GM19463 (cell line): ENCODE data around the gene HYAL3.
"Not testable (repeated sequence)": the region's sequence is repeated elsewhere in the genome, so short reads cannot be mapped to it uniquely, and the experiment has no call there.

Experiments used
- ATAC-seq: cut with Tn5 transposase; IDR thresholded peaks from one replicate; pipeline ENCODE4 v1.9.1; 2021; ENCODE audit warnings: mild to moderate bottlenecking, moderate library complexity; ENCODE audit not compliant: unreplicated experiment

HYAL3 gene

GRCh38 chr3:50316657-50317242, 17.5 kb upstream of the HYAL3 start:
- ATAC-seq, result no peak

GRCh38 chr3:50314816-50315215, 15.6 kb upstream of the HYAL3 start:
- ATAC-seq, result no peak

GRCh38 chr3:50314342-50314741, 15.1 kb upstream of the HYAL3 start:
- ATAC-seq, result no peak

- ATAC-seq, result not testable (repeated sequence)
These were observed 12.8 kb upstream of the HYAL3 start for GRCh38 chr3:50312041-50312440.

DNA sequence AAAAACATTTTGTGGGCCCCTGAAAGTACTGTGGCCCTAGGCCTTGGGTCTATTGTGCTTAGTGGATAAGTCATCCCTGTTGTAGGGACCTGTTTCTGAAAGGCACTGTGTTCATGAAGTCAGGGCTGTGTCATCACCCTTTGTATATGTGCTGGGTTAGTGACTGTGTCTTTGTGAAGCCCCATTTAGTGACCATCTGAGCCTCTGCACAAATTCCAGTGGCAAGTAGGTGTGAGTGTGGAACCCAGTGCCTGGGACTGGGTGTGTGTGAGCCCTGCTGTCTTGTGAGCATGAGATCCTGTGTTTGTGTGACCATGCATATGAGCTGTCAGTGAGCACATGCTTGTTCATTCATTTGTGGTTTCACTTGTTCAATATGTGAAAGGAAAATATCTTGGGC, 5.4 kb upstream of the HYAL3 start:
- ATAC-seq, result no peak

DNA sequence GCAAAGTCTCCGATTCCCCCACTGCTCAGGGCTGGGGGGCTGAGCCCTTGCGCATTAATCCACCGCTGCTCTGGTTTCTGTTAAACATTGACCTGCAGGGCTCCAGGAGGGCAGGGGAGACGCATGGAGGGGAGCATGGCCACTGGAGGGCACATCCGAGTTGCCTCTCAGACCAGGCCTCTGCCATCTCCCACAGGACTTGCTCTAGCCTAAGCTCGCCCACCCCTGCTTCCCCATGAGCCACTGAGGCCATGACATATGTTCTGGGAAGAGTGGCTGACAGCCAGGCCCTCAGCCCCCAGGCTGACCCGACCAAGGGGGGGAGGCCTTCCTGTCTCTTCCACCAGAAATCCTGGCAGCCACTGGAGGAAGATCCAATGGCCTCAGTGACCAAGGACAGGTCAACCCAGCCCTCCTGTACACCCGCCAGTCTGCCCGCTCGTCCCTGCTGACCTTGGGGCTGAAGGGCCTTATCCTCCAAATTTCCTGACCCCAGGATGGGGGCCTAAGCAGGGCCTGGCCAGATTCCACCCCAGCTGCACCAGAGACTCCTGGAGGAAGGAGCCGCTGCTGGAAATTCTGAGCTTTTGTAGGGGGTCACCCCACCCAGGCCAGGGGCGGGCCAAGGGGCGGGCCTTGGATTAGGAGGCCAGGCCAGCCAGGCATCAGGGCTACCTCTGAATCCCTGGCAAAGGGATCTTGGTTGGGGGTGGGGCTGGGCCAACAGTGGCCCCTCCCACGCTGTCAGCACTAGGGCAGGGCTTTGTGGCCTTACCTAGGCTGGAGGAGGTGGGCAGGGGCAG, 4.0 kb upstream of the HYAL3 start, which contains the start of gene HYAL1:
TSS of gene HYAL1 (minus strand) at position 562 of the 803 bp plus-strand sequence. CDS start 618 bp downstream, outside the sequence.
- ATAC-seq, result no peak

GRCh38 chr3:50302095-50303012, 3.1 kb upstream of the HYAL3 start:
- no peak for ATAC-seq

DNA sequence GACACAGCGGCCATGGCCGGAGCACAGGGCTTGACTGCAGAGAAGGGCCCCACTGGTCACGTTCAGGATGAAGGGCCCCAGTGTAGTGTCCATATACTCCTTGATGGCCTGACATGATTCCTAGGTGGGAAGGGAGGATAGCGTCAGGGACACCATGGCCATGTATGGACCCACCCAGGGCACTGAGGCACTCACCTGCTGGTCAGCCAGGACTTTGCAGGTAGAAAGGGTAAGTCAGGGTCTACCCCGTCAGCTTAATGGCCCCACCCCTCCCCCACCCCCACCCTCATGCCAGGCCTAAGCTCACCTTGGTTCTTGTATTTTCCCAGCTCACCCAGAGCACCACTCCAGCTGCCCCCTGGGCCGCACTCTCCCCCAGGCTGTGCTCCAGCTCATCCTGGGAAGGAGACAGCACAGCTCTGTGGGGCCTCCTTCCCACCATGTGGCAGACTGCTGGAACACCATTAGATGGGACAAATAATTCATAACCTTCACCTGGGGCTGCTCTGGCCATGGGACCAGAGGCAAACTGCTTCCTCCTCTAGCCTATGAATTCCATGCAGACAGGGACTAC, 1.6 kb upstream of the HYAL3 start:
- no peak for ATAC-seq

DNA sequence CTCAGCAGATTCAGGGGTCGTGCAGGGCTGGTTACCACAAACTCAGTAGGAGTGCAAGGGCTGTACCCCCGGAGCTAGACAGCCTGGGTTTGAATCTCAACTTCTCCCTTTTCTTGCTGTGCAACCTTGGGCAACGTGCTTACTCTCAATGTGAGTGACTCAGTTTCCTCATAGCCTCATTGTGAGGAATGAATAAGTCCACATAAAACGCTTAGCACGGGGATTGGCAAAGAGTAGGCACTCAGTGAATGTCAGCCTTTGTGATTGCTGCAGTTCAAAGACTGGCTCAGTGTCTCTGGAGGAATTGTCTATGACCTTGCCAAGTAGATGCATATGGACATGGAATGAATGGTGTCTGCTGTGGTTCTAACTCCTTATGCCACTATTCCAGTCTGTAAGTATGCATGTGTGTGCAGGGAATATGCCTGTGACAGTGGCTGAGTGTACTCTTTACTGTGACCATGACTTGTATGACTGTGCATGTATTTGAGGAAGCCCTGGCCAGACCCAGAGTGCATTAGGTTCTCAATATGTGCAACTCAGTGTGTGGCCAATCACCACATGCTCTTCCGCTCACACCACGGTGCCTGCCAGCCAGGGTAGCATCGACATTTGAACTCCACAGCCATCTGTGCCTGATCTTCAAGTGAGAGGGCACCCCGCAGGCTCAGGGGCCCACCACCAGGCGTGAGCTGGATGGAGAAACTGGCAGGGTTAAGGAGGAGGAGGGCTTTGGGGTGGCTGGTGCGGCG, 900 bp upstream of the HYAL3 start:
- ATAC-seq, result no peak

DNA sequence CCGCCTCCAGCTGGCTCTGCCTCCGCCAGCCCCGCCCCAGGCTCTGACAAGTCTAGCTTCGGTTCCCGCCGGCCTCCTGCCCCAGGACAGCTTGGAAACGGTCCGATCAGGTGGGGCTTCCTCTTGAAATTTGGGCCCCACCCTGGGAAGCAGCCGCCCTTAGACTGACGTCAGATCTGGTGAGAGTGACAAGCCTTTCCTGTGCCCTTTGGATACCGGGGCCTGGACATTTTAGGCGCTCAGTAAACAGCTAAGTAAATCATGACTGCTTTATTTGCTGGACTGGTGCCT, 378 bp upstream of the HYAL3 start:
- no peak for ATAC-seq

DNA sequence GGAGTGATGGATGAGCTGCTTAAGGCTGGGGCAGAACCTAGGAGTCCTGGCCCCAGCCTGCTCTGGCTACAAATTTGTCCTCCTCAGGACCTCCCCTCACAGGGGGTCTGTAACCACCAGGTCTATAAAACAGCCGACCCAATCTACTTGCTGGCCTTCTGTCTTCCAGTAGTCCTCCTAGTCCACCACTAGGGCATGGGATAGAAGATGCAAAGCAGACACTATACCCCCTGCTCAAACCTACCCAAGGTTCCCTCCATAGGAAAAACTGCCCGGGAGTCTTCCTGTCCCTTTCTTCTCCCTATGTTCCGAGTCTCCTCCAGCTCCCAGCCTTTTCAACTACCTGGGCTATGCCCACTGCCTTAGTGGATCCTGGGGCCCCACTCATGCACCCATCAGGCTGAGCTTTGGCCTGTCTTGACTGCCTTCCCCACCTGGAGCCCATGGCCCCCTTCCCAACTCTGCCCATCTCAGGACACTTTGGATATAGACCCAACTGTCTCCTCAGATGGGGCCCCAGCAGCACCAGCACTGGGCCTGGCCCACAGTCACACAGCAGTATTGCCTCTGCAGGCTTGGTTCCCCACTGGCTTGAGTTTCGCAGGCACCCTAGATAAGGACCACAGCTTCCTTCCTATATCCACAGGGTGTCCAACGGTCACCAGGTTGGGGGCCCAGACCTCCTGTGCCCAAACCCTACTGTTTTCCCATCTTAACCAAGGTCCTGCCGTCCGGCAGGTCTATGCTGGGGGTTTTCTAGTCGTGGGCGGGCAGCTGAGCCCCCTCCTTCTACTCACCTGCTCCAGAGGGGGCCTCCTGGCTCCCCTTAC, 1.1 kb downstream of the HYAL3 start:
- no peak for ATAC-seq

DNA sequence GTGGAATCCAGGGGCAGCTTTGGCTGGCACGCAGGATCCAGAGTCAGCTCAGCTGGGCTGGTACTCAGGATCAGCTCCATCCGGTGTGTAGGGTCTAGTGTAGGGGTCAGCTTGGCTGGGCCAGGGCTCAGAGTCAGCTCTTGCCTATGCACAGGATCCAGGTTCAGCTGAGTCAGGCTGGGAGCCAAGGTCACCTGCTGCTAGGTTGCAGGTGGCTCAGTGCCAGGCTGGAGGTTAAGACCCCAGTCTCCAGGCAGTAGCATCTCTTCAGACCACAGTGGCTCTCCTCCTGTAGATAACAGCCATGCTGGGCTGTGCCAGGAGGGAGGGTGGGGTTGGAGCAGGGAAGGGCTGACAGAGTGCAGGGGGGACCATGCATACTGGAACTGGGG, 1.8 kb downstream of the HYAL3 start:
- ATAC-seq, result no peak

DNA sequence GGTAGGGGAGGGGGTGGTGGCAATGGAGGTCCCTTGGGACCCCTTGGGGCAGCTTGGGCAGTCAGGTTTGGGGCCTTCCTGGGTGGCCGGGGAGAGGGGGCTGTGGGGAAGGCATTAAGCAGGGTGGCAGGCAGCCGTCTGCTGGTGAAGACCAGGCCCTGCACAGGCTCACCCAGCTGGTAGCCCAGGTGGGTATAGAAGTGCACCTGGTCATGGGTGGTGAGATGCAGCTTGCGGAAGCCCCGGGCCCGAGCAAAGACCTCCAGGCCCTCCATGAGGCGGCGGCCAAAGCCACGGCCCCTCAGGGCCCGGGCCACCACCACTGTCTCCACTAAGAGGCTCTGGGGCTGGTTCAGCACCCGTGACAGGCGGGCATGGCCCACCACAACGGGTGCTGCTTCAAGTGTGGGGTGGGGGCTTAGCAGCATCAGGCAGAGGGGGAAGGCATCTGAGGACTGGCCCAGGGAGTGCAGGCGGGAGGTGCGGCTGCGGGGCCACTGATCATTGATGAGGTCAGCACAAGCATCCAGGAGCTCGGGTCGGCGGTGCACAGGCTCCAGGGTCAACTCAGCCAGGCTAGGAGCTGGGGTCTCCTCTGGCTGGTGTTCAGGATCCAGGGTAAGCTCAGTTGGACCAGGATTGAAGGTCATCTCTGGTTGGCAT, 2.4 kb downstream of the HYAL3 start:
- no peak for ATAC-seq

- ATAC-seq, result no peak
These were observed 3.4 kb downstream of the HYAL3 start for GRCh38 chr3:50295553-50296431.

DNA sequence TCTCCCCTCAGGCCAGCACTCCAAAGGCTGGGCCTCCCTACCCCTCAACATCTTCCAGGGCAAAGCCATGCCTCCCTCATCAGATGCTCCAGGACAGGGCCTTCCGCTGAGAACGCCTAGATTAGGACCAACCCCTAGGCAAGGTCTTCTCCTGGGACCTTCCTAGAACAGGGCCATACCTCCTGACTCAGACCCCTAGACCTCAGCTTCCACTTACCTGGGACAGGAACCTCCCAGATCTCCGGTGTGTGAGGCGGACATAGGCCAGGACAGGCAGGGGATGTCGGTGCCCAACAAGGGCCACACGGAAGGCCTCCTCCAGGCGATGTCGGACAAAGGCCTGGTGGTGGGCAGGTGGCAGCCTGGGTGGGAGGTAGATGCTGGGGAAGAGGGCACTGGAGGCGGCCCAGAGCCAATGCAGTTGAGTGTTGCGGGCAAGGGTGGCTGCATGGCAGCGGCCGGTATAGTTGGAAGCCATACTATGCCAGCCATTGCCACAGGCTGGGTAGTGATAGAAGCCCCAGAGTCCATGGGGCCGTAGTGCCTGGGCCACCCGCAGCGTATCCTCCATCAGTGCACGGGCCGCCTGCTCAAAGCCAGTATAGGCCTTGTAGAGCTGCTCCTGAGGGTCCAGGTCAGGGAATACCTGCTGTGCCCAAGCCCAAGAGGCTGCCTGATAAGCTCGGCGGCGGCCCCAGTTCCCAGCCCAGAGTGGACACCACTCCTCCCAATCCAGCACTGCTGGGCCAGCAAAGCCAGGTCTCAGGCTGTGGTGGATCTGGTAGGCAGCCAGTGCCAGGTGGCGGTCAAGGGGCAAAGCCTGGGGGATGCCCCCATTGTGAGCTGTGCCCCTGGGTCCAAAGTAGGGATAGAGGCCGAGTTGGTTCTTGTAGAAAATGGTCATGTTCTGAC, 4.5 kb downstream of the HYAL3 start:
- ATAC-seq, result no peak

GRCh38 chr3:50294089-50294488, 5.1 kb downstream of the HYAL3 start:
- ATAC-seq, result no peak

DNA sequence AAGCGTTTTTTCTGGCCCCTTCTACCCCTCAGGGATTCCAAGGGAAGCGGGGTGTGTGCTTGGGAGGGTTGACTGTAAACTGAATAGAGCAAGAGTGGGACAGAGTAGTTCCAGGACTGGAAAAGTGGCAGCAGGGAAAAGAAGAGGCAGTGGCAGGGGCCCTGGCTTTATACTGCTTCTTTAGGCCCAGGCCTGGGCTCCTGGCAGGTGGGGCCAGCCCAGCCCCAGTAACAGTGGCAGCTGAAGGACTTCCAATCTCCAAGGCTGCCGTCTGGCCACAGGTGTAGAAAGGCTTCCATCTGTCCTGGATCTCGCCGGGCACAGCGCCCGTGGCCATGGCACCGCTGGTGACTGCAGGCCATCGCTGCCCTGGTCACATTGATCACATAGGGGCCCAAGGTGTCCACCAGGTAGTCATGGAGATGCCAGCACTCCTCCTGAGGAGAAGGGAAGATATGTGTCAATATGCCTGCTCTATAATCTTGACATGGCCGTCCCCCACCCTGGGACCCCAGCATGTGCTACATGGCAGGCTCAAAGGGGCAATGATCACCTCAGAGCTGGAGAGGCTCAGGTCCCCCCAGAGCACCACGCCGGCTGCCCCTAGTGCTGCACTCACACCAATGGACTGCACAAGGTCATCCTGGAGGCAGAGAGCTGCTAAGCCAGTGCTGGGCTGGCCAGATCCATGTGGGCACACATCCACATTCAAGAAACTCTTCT, 6.0 kb downstream of the HYAL3 start:
- no peak for ATAC-seq
